OCI-LY1 (cell line): ENCODE results near the gene STRBP.

Experiments
- EZH2 ChIP-seq: fragments of 200-600 bp; sonication (generic), shearing (Covaris generic); IDR thresholded peaks from 2 replicates; pipeline ENCODE4 v1.8.0; 2017; ENCODE audit warnings: borderline replicate concordance, mixed run types, mild to moderate bottlenecking, antibody characterized with exemption, low read length, moderate library complexity, mixed read lengths
- TF ChIP-seq, protein P1 (sequence below): fragments of 200-600 bp; sonication (generic), shearing (Covaris generic); IDR thresholded peaks from 2 replicates; pipeline ENCODE4 v1.5.1; 2017; ENCODE audit warnings: mild to moderate bottlenecking, antibody characterized with exemption, low read length, moderate library complexity, mixed read lengths

- TF ChIP-seq, protein P1, sequence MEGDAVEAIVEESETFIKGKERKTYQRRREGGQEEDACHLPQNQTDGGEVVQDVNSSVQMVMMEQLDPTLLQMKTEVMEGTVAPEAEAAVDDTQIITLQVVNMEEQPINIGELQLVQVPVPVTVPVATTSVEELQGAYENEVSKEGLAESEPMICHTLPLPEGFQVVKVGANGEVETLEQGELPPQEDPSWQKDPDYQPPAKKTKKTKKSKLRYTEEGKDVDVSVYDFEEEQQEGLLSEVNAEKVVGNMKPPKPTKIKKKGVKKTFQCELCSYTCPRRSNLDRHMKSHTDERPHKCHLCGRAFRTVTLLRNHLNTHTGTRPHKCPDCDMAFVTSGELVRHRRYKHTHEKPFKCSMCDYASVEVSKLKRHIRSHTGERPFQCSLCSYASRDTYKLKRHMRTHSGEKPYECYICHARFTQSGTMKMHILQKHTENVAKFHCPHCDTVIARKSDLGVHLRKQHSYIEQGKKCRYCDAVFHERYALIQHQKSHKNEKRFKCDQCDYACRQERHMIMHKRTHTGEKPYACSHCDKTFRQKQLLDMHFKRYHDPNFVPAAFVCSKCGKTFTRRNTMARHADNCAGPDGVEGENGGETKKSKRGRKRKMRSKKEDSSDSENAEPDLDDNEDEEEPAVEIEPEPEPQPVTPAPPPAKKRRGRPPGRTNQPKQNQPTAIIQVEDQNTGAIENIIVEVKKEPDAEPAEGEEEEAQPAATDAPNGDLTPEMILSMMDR: no peak
- no peak for TF ChIP-seq EZH2
Measured at GRCh38 chr9:123309611-123310010, 41.2 kb upstream of the STRBP start.
